GM18508 (cell line): Measurements from ENCODE around the gene PPP1R15B.

ENCODE experiments used
- ATAC-seq: cut with Tn5 transposase; IDR thresholded peaks from one replicate; pipeline ENCODE4 v1.9.1; 2021; ENCODE audit warnings: moderate number of reproducible peaks; ENCODE audit not compliant: insufficient read depth, unreplicated experiment

PPP1R15B gene

GRCh38 chr1:204373911-204374310, 37.7 kb downstream of the PPP1R15B start:
- no peak for ATAC-seq

- no peak for ATAC-seq
These were observed 41.4 kb downstream of the PPP1R15B start for GRCh38 chr1:204370176-204370575.

GRCh38 chr1:204368996-204369726, 42.5 kb downstream of the PPP1R15B start:
- no peak for ATAC-seq

- ATAC-seq, result no peak
These were observed 43.7 kb downstream of the PPP1R15B start for GRCh38 chr1:204367956-204368355.

- ATAC-seq, result no peak
These were observed 44.3 kb downstream of the PPP1R15B start for GRCh38 chr1:204367193-204367858.

GRCh38 chr1:204366759-204367158, 44.9 kb downstream of the PPP1R15B start:
- ATAC-seq, result no peak

GRCh38 chr1:204363335-204364114, 48.1 kb downstream of the PPP1R15B start:
- ATAC-seq, result no peak

GRCh38 chr1:204362984-204363334, 48.7 kb downstream of the PPP1R15B start:
- ATAC-seq, result no peak

GRCh38 chr1:204361781-204362180, 49.8 kb downstream of the PPP1R15B start:
- no peak for ATAC-seq

GRCh38 chr1:204361341-204361771, 50.3 kb downstream of the PPP1R15B start:
- no peak for ATAC-seq

GRCh38 chr1:204360314-204360713, 51.3 kb downstream of the PPP1R15B start:
- no peak for ATAC-seq

- ATAC-seq, result no peak
These were observed 52.0 kb downstream of the PPP1R15B start, which contains the start of gene PLEKHA6 for GRCh38 chr1:204359474-204360255. TSS of gene PLEKHA6 (minus strand) at chr1:204359929. CDS start at chr1:204273727, 86,202 bp downstream.

- no peak for ATAC-seq
These were observed 52.5 kb downstream of the PPP1R15B start for GRCh38 chr1:204359131-204359473.

GRCh38 chr1:204358605-204359004, 53.0 kb downstream of the PPP1R15B start:
- ATAC-seq, result no peak

GRCh38 chr1:204357551-204358490, 53.8 kb downstream of the PPP1R15B start:
- ATAC-seq, result no peak

GRCh38 chr1:204356997-204357396, 54.6 kb downstream of the PPP1R15B start:
- no peak for ATAC-seq

GRCh38 chr1:204355913-204356312, 55.7 kb downstream of the PPP1R15B start:
- ATAC-seq, result no peak

GRCh38 chr1:204354579-204354978, 57.0 kb downstream of the PPP1R15B start:
- ATAC-seq, result no peak
